Body of pancreas (tissue), 4 donors: ENCODE results near the gene CRIM1.

ENCODE experiments used
- CTCF ChIP-seq, 7 experiments: fragments of 450-650 bp in 4 of 7; fragments of 200-600 bp in 3 of 7; sonication (generic) in 3 of 7; IDR thresholded peaks; one replicate each; pipeline ENCODE4 v1.5.1; 2016 to 2019; ENCODE audit warnings: antibody characterized with exemption in 7 of 7
- POLR2A ChIP-seq, 3 donors: fragments of 450-650 bp; IDR thresholded peaks; one replicate each; pipeline ENCODE4 v1.6.1; 2016; ENCODE audit warnings: antibody characterized with exemption in 3 of 3, mild to moderate bottlenecking in 2 of 3

- TF ChIP-seq CTCF (IDR thresholded peaks at IDR 0.05): no peak
- no peak for TF ChIP-seq POLR2A (IDR thresholded peaks at IDR 0.05)
Measured at GRCh38 chr2:36343606-36344005, 12.0 kb upstream of the CRIM1 start.
